ENCODE data around the gene DAPL1.

DAPL1 gene

DNA sequence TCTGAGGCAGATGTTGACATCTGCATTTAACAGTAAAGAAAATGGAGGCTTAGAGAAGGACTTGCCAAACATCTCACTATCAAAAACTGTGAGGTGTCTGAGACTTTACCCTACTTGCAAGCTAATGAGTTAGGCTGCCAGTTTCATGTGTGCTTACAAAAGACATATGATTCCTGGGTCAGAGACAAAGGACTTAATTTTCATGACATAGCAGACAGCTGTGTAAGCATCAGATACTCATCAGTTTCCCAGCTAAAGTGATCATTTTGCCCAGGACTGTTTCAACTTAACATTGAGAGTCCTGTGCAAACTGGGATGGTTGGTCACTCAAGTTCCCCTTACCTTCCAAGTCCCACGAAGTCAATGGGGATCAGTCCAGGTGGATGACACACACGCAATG is 18.9 kb upstream of the DAPL1 start:
- H3K4me3 ChIP-seq (ENCODE audit: low read depth, low read length), result no peak overlapping the region

DNA sequence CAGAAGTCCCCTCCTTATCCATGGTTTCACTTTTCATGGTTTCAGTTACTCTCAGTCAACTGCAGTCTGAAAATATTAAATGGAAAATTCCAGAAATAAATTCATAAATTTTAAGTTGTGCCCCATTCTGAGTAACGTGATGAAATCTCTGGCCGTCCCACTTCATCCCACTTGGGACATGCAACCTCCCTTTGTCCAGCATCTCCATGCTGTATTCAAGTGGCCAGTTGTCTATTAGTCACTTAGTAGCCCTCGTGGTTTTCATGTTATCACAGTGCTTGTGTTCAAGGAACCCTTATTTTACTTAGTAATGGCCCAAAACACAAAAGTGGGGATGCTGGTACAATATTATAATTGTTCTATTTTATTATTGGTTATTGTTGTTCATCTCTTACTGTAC is 18.0 kb upstream of the DAPL1 start:
- no peak overlapping the region for H3K4me3 ChIP-seq (ENCODE audit: low read depth, low read length)

DNA sequence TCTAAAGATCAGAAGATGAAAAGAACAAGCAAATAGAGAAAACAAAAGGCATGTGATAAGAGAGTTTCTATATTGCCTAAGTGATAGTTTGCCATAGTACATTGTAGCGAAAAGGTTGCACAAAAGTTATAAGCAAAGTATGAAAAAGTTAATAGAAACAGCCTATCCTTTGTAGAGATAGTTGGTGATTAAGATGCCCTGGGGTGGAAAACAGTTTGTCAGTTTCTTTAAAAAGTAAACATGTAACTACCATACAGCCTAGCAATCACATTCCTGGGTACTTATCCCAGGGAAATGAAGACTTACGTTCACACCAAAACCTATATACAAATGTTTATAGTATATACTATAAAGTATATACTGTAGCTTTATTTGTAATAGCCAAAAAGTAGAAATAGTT is 16.9 kb upstream of the DAPL1 start:
- H3K4me3 ChIP-seq (ENCODE audit: low read depth, low read length), result no peak overlapping the region

DNA sequence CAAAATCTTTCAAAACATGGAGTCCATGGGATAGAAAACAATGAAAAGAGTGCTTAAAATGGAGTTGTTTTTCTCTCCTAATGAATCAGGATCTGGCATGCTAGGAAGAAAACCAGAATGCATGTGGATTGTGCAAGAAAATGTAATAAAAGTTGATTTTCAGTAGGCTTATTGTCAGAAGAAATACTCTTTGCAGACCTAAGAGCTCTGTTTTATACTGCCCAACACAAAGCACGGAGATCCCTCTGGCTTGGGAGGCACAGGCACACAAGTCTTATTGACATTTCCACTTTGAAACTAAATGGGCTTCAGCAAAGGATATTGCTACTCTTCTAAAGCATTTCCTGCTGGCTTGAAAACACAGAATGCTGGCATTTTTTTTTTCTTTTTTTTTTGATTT is 15.5 kb upstream of the DAPL1 start:
- no peak overlapping the region for H3K4me3 ChIP-seq (ENCODE audit: low read depth, low read length)

DNA sequence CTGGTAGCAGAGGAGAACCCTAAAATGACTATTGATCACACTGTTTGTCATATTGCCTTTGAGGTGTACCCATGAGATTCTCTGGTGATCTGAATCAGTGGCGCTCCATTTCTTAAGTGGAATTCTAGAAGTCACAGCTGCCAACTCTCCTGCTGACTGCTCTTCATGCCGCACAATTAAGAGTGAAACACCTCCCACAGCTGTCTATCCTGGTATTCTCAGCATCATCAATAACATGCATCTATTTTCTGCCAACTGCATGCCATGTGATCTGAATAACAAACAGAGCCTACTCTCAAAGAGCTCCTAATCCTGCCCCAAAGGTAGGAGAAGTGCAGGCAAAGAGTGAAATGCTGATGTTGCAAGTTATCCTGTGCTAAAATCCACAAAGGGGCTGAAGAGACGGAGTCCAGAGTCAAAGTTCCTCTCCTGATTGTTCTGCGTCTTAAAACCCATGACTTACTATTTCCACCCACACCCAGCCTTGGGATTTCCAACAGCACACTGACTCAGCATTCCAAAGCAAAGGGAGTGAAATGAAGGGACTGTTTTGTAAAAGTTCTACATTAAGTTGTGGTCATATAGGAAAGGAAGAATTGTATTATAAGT is 13.7 kb upstream of the DAPL1 start:
- no peak overlapping the region for H3K4me3 ChIP-seq (ENCODE audit: low read depth, low read length)

DNA sequence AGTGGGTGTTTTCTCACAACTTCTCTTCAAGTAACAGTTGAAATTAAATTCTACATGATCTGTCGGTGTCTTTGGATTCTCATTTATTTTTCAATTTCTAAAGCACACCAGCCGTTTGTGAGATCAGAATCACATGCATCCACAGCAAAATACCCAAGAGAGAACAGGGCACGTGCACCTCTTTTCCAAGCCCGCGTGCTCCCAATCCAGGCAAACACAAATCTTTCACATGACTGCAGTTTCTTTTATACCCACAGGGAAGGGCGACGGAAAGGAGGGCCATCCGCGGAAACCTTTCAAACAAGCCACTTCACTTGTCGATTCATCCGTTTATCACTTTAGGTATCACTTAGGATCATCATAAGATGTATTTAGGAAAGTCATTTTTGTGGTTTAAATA is 13.0 kb upstream of the DAPL1 start:
- H3K4me3 ChIP-seq (ENCODE audit: low read depth, low read length), result no peak overlapping the region

DNA sequence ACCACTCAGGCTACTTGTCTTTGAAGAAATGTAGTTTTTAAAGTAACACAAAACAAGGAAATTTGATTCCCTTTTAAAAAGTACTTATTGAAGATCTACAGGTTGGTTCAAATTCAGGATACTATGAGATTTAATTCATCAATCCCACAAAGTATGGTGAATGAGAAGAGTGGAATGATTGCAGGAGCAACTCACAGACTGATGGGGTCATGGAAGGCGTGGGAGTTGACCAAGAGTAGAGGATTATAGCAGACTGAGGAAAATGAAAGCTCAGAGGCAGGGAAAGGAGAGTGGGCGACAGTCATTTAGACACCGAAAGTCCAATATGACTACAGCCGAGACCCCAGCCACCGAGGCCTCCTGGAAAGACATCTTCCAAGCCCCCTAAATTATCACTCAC is 12.5 kb upstream of the DAPL1 start:
- H3K4me3 ChIP-seq (ENCODE audit: low read depth, low read length), result no peak overlapping the region

DNA sequence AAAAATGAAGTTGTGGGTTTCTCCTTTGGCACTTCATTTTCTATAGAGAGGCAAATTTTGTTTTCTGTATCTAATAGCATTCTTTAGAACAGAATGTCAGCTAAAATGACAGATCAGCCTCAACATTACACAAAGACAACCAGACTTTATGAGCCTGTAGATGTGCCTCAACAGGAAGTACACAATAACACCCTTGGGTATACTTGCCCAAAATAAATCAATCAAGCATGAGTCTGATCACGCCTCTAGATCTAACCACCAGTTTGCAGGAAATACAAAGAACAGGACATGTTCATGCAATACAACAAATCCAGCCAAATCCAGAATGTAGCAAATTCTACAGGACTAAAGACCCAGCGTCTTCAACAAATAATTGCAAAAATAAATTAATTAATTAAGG is 11.2 kb upstream of the DAPL1 start:
- no peak overlapping the region for H3K4me3 ChIP-seq (ENCODE audit: low read depth, low read length)

DNA sequence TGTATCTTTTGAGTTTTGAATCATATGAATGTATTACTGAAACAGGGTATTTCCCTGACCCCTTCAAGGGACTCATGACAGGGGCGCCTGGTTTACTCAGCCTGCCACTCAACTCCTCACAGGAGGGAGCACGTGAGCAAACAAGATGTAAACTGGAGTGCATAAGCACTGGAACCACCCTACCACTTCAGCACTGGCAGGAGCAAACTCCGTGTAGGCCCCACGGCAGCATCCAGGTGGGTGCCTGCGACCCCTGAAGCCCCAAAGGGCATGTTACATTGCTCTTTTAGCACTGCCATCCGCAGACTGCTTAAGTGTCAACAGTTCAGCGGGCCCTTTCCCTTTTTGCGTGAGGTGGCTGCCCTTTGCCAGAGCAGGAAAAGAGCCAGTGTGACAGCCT is 8.2 kb upstream of the DAPL1 start:
- no peak overlapping the region for H3K4me3 ChIP-seq (ENCODE audit: low read depth, low read length)

DNA sequence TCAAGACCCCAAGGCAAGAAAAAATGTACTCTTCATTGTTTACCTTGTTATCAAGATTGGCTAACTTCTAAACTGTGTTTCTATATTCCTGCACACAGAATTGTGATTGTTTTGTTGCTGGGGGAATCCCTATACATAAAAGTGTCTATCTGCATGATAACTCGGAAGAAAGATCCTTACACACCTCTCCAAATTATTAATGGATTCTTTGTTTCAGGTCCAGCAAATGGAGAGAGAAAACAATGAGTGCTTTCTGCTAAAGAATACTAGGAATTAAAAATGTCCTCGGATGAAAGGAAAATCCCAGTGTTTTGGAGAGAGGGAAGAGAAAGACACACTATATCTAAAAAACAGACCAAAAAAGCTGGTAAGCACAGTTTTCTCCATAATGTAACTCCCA is 6.2 kb upstream of the DAPL1 start:
- no peak overlapping the region for H3K4me3 ChIP-seq (ENCODE audit: low read depth, low read length)

DNA sequence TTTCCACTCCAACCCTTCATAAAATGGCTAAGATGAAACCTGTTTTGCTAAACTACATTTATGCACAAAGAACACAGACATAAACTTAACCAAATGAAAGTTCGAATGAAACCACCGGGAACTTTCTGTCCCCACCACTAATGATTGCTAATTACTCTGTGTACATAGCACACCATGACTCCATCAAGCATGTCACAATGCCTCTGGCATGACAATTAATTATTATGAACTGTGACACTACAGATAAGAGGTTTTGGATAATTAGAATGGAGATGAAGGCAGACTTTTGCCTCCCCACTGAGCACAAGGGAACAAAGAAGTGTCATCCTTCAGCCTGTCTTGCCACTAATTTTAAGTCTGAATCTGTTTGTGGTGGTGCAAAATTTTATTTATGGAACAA is 1.5 kb downstream of the DAPL1 start:
- H3K4me3 ChIP-seq (ENCODE audit: low read depth, low read length), result no peak overlapping the region

DNA sequence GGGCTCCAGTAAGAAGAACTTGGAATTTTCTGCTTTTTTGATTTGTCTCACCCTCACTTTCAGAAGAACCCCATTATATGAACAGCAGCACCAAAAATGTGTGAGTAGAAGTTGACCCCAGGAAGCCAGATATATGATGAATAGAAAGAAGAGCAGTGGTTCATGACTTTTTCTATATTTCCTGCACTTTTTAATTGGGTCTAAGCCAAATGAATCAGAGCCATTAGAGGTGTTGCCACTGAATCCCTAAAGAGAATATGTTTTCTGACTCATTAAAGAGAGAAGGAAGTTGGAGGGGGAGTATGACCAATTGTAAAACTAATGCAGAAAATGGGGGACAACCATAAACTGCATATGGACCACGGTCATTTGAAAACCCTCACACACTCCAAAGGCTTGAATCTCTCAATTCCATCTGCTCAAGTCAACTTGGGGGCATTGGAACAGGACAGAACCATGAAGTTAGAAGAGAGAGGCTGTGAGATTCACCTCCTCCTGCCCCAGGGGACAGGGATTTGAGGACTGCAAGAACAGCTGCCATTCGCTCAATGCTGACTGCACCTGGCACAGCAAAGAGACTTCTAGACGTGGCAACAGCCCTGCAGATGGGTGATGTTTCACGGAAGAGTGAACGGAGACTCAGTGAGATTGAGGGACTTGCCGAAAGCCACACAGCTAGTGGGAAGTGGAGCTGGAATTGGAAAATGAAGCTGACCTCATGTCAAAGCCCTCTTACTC is 3.0 kb downstream of the DAPL1 start:
- no peak overlapping the region for H3K4me3 ChIP-seq (ENCODE audit: low read depth, low read length)

DNA sequence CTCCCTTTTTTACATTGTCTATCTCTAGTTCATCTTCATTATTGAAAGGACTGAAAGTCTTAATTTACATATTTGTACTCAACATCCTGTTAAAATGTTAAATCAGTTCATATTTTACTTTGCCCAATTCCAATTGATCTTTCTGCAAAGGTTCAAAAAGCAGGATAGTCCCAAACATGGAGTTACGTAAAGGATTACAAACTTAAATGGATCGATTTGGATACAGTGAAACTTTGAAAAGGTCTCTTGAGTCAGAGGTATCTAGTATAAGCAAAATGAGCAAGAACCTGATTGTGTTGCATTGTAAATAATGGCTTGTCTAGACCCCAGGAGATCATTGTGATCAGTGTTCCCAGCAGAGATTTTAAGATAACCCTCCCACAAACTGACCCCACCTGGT is 4.1 kb downstream of the DAPL1 start:
- no peak overlapping the region for H3K4me3 ChIP-seq (ENCODE audit: low read depth, low read length)

DNA sequence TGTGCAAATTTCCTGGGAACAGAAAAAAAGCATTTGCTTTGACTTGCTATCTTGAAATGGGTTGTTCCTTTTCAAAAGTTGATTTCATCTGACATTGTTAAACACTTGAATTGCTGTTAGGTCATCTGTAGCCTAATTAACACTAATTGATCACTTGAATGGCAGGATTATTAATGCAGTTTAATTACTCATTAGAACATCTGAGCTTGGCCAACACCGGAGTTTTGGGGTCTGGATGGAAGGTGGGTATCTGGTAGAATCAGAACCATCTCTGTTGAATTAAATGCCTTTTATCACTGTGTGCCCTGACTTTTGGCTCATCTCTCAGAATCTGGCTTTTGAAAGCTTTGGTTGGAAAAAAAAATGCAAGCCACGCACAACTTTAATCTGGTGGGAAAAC is 8.4 kb downstream of the DAPL1 start:
- H3K4me3 ChIP-seq (ENCODE audit: low read depth, low read length), result no peak overlapping the region

DNA sequence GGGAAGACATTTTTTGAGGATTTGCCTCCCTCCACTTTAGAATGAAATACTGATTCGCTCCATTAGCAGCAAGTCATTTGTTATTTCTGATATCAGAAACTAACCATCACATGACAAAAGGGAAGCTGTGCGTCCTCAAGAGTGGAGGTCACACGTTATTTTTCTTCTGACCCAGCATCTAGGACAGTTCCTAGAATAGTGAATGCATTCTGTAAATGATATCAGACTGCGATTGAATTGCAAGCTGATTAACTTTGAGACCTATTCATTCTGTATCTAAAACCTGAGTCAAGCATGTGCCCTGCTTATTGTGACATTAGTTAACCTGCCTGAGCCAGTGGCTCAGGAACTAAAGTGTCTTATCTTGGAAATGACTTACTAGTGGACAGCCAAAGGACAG is 10.1 kb downstream of the DAPL1 start:
- no peak overlapping the region for H3K4me3 ChIP-seq (ENCODE audit: low read depth, low read length)

DNA sequence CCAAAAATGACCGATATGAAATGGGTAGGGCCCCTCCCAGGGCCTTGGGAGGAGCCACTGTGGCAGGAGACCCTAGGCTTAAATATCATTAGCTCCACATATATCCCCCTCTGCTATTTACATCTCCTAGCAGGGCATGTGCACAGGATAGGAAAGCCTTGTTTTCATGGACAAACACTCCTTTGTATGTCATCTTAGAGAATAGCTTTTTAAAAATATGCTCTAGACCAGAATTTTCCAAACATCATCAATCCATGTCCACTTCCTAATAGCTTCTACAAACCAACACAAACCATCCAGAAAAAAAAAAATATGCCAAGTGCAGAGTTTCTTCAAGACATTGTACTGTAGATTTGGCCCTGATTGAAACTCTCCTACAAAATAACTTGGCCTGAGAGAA is 10.8 kb downstream of the DAPL1 start:
- H3K4me3 ChIP-seq (ENCODE audit: low read depth, low read length), result no peak overlapping the region

DNA sequence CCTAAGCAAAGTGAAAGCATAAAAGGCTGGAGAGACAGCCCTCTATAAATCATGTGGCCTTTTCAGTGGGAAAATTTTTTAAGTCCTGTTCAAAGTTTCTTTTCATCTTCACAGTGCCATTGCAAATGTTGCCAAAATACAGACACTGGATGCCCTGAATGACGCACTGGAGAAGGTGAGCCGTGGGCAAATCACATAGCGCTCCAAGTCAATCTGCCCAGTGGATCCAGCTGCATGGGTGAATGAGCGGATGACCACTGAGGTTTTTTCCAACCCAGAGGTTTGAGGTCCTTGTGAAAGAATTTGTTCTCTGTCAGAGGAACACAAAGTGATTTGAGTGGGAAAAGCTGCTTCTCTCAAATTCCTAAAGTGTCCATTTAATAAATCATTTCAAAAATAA is 11.8 kb downstream of the DAPL1 start:
- H3K4me3 ChIP-seq (ENCODE audit: low read depth, low read length), result no peak overlapping the region

DNA sequence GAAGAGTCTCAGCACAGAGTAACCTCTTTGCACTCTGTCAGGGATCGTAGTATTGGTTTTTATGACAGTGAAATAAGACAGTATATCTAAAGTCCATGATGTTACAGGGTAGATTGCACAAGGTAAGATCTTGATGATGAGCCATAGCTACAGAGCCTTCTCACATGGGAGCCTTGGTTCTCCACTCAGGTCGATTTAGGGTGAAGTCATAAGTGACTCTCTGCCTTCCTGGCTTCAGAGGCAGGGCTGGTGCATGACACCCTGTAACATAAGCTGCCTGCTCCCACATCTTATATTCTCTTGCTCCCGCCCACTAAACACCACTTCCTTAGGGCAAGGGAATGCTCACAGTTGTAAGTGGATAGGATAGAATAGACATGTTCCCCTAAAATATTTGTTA is 13.3 kb downstream of the DAPL1 start:
- H3K4me3 ChIP-seq (ENCODE audit: low read depth, low read length), result no peak overlapping the region

DNA sequence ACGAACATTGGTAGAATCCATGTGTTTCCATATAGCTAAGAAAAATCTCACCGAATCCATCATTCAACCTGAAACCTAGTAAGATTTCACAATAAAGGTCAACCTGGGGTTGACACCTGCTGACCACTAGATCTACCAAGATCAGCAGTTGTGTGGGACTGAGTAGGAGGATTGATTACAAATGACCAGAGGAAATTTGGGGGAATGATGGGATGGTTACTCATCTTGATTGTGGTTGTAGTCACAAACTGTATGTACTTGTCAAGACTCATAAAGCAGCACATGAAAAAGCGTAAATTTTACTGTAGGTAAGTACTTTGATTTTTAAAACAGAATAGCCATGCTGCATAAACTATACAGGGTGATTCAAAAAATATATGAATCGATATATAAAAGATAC is 14.7 kb downstream of the DAPL1 start:
- no peak overlapping the region for H3K4me3 ChIP-seq (ENCODE audit: low read depth, low read length)

DNA sequence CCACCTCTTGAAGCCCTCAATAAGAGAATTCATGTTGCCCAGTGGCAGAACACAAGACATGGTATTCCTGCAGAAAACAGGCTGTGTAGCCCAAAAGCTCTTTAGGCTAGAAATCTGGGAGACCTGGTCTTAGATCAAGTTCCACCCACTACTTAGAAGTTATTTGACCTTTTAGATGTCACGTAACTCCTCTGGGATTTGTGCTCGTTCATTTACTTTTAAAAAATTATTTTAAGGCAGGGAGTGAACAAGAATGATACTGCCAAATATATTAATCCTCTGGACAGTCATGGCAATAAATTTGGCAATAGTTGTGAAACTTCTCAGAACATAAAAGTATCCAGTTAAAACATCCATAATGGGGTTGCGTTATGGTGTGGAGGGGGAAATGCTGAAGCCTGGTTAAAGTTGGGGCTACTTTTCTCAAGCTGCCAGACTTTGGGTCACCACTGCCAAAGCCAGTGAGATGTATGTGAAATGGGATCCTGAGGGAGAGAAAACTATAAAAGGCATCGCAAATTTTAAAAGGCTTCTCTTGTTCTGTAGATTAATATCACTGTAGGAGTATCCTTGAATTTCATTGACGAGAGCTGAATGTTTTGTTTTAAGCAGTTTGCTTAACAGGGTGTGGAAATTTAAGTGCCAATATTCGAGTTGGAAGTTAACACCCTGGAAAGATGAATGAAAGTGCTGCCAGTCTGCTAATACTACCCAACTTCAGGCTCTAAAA is 15.8 kb downstream of the DAPL1 start:
- no peak overlapping the region for H3K4me3 ChIP-seq (ENCODE audit: low read depth, low read length)

DNA sequence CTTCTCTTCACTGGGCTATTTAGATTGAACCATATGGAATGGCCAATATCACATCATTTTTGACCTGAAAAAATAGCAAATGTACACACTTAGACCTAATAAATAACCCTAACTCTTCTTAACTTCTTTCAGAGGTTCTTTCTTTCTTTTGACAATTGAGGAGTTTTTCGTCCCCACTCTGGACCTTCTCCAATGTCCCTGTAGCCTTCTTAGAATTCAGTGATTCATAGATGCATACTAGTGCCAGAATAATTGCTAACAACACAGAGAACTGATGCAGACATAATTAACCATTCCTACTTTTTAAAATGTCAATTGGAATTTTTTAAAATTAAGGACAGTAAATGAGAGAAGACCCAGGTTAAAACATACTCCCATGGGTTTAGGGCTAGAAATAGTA is 20.0 kb downstream of the DAPL1 start:
- H3K4me3 ChIP-seq (ENCODE audit: low read depth, low read length), result no peak overlapping the region

DNA sequence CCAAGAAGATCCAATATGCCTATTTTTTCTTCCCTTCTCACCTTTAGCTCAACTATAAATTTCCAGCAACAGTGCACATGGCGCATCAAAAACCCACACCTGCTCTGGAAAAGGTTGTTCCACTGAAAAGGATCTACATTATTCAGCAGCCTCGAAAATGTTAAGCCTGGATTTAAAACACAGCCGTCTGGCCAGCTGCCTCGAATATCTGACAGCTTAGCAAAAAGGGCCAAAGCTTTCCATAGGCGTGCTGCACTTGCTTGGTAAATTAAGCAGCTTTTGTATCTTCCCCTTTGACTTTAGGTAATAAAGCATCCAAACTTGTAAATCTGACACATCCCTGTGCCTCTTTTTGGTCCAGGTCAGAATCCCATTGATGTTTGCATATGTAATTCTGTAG is 20.5 kb downstream of the DAPL1 start:
- no peak overlapping the region for H3K4me3 ChIP-seq (ENCODE audit: low read depth, low read length)
